ENCODE measurements around the gene UBE2D2.

- TF ChIP-seq, protein P1, sequence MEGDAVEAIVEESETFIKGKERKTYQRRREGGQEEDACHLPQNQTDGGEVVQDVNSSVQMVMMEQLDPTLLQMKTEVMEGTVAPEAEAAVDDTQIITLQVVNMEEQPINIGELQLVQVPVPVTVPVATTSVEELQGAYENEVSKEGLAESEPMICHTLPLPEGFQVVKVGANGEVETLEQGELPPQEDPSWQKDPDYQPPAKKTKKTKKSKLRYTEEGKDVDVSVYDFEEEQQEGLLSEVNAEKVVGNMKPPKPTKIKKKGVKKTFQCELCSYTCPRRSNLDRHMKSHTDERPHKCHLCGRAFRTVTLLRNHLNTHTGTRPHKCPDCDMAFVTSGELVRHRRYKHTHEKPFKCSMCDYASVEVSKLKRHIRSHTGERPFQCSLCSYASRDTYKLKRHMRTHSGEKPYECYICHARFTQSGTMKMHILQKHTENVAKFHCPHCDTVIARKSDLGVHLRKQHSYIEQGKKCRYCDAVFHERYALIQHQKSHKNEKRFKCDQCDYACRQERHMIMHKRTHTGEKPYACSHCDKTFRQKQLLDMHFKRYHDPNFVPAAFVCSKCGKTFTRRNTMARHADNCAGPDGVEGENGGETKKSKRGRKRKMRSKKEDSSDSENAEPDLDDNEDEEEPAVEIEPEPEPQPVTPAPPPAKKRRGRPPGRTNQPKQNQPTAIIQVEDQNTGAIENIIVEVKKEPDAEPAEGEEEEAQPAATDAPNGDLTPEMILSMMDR (IDR thresholded peaks at IDR 0.05) = no peak
- TF ChIP-seq EZH2 (IDR thresholded peaks at IDR 0.05; ENCODE audit: borderline replicate concordance, insufficient read depth, low read depth, low read length, poor library complexity, severe bottlenecking) = no peak
Measured at GRCh38 chr5:139592289-139592688, 31.1 kb downstream of the UBE2D2 start.

Data from B cell (primary cell).